HEK293 (cell line): Measurements from ENCODE around the gene ATXN7L3B.
A peak's percentile ranks its signal among the peaks of the same experiment; 100 is the strongest.

Source experiments
- FEZF1 ChIP-seq: fragments of 450-650 bp; formaldehyde crosslinking; IDR thresholded peaks from 2 replicates; pipeline ENCODE4 v1.5.1; 2016; ENCODE audit warnings: missing biosample characterization, missing genetic modification characterization
- KLF16 ChIP-seq: fragments of 450-650 bp; formaldehyde crosslinking; IDR thresholded peaks from 2 replicates; pipeline ENCODE4 v1.5.1; 2017; ENCODE audit warnings: missing biosample characterization, missing genetic modification characterization
- KLF8 ChIP-seq: fragments of 450-650 bp; formaldehyde crosslinking; IDR thresholded peaks from 2 replicates; pipeline ENCODE4 v1.5.1; 2016; ENCODE audit warnings: missing biosample characterization, missing genetic modification characterization
- MEIS1 ChIP-seq: sonication (generic); formaldehyde crosslinking; IDR thresholded peaks from 2 replicates; pipeline ENCODE4 v1.8.1; 2022; ENCODE audit warnings: missing genetic modification reagents, mild to moderate bottlenecking, borderline replicate concordance
- PRDM1 ChIP-seq: fragments of 450-650 bp; formaldehyde crosslinking; IDR thresholded peaks from 2 replicates; pipeline ENCODE4; 2016; ENCODE audit warnings: missing biosample characterization, missing genetic modification characterization
- PRDM2 ChIP-seq: fragments of 450-650 bp; formaldehyde crosslinking; IDR thresholded peaks from 2 replicates; pipeline ENCODE4 v1.5.1; 2016; ENCODE audit warnings: missing biosample characterization, missing genetic modification characterization, borderline replicate concordance
- SALL2 ChIP-seq: fragments of 450-650 bp; formaldehyde crosslinking; IDR thresholded peaks from 2 replicates; pipeline ENCODE4 v1.5.0; 2017; ENCODE audit warnings: missing biosample characterization, mild to moderate bottlenecking, missing genetic modification characterization, borderline replicate concordance
- SCRT1 ChIP-seq: fragments of 450-650 bp; formaldehyde crosslinking; IDR thresholded peaks from 2 replicates; pipeline ENCODE4 v1.5.1; 2016; ENCODE audit warnings: missing biosample characterization, missing genetic modification characterization, borderline replicate concordance
- SETDB1 ChIP-seq: IDR thresholded peaks from one replicate; pipeline ENCODE4 v1.6.1; 2017; ENCODE audit warnings: mild to moderate bottlenecking, low read length, moderate library complexity, mixed read lengths; ENCODE audit not compliant: insufficient read length
- SP2 ChIP-seq: fragments of 450-650 bp; formaldehyde crosslinking; IDR thresholded peaks from 2 replicates; pipeline ENCODE4 v1.5.1; 2016; ENCODE audit warnings: missing biosample characterization, missing genetic modification characterization
- ZBTB49 ChIP-seq: fragments of 450-650 bp; formaldehyde crosslinking; IDR thresholded peaks from 2 replicates; pipeline ENCODE4 v1.5.1; 2016; ENCODE audit warnings: missing biosample characterization, missing genetic modification characterization, low read depth
- ZBTB6 ChIP-seq: fragments of 450-650 bp; formaldehyde crosslinking; IDR thresholded peaks from 2 replicates; pipeline ENCODE4 v1.5.1; 2017; ENCODE audit warnings: missing biosample characterization, missing genetic modification characterization
- ZNF114 ChIP-seq: fragments of 450-650 bp; formaldehyde crosslinking; IDR thresholded peaks from 2 replicates; pipeline ENCODE4 v1.5.0; 2017; ENCODE audit warnings: missing biosample characterization, missing genetic modification characterization
- ZNF132 ChIP-seq: fragments of 450-650 bp; formaldehyde crosslinking; IDR thresholded peaks from 2 replicates; pipeline ENCODE4 v1.5.1; 2017; ENCODE audit warnings: missing biosample characterization, missing genetic modification characterization, borderline replicate concordance
- ZNF146 ChIP-seq: fragments of 450-650 bp; formaldehyde crosslinking; IDR thresholded peaks from 2 replicates; pipeline ENCODE4 v1.5.1; 2016; ENCODE audit warnings: missing biosample characterization, missing genetic modification characterization
- ZNF155 ChIP-seq: fragments of 450-650 bp; formaldehyde crosslinking; IDR thresholded peaks from 2 replicates; pipeline ENCODE4 v1.5.1; 2016; ENCODE audit warnings: missing biosample characterization, missing genetic modification characterization
- ZNF16 ChIP-seq: fragments of 450-650 bp; formaldehyde crosslinking; IDR thresholded peaks from 2 replicates; pipeline ENCODE4 v1.5.1; 2016; ENCODE audit warnings: low read depth, missing biosample characterization, missing genetic modification characterization
- ZNF19 ChIP-seq: fragments of 450-650 bp; formaldehyde crosslinking; IDR thresholded peaks from 2 replicates; pipeline ENCODE4; 2016; ENCODE audit warnings: missing biosample characterization, missing genetic modification characterization, low read depth
- ZNF211 ChIP-seq: fragments of 450-650 bp; formaldehyde crosslinking; IDR thresholded peaks from 2 replicates; pipeline ENCODE4 v1.5.1; 2016; ENCODE audit warnings: low read depth, missing biosample characterization, missing genetic modification characterization
- ZNF311 ChIP-seq: fragments of 450-650 bp; formaldehyde crosslinking; IDR thresholded peaks from 2 replicates; pipeline ENCODE4 v1.5.1; 2017; ENCODE audit warnings: missing biosample characterization, missing genetic modification characterization, borderline replicate concordance
- ZNF350 ChIP-seq: fragments of 450-650 bp; formaldehyde crosslinking; IDR thresholded peaks from 2 replicates; pipeline ENCODE4 v1.5.0; 2017; ENCODE audit warnings: missing biosample characterization, mild to moderate bottlenecking, missing genetic modification characterization
- ZNF510 ChIP-seq: fragments of 450-650 bp; formaldehyde crosslinking; IDR thresholded peaks from 2 replicates; pipeline ENCODE4 v1.5.1; 2018; ENCODE audit warnings: mild to moderate bottlenecking, missing genetic modification characterization, missing biosample characterization; ENCODE audit not compliant: insufficient replicate concordance
- ZNF514 ChIP-seq: fragments of 450-650 bp; formaldehyde crosslinking; IDR thresholded peaks from 2 replicates; pipeline ENCODE4 v1.5.1; 2016; ENCODE audit warnings: missing biosample characterization, missing genetic modification characterization
- ZNF521 ChIP-seq: fragments of 450-650 bp; formaldehyde crosslinking; IDR thresholded peaks from 2 replicates; pipeline ENCODE4 v1.5.1; 2017; ENCODE audit warnings: missing biosample characterization, mild to moderate bottlenecking, missing genetic modification characterization
- ZSCAN4 ChIP-seq: fragments of 450-650 bp; formaldehyde crosslinking; IDR thresholded peaks from 2 replicates; pipeline ENCODE4 v1.5.1; 2017; ENCODE audit warnings: missing biosample characterization, missing genetic modification characterization
- ZSCAN5A ChIP-seq: fragments of 450-650 bp; formaldehyde crosslinking; IDR thresholded peaks from 2 replicates; pipeline ENCODE4 v1.5.1; 2016; ENCODE audit warnings: missing biosample characterization, missing genetic modification characterization
- TF ChIP-seq, protein P1 (sequence below): fragments of 450-650 bp; formaldehyde crosslinking; IDR thresholded peaks from 2 replicates; pipeline ENCODE4 v1.5.1; 2017; ENCODE audit warnings: missing biosample characterization, missing genetic modification characterization

Gene ATXN7L3B

GRCh38 chr12:74537126-74537706 lies 419 bp upstream of the ATXN7L3B start (continued):
- TF ChIP-seq ZNF311 (no peak), ZNF514 (tag by site-specific recombination) (no peak), PRDM2 (tag by site-specific recombination) (no peak), ZNF510 (tag by site-specific recombination) (no peak), ZSCAN5A (tag by site-specific recombination) (no peak), SP2 (tag by site-specific recombination) (no peak), KLF8 (no peak), ZNF146 (tag by site-specific recombination) (no peak), ZNF155 (no peak), ZNF211 (no peak), ZNF521 (tag by site-specific recombination) (no peak), FEZF1 (no peak), SETDB1 (peak; percentile 14), ZNF350 (no peak), PRDM1 (no peak), ZSCAN4 (no peak), SCRT1 (tag by site-specific recombination) (no peak), ZNF132 (tag by site-specific recombination) (no peak), ZNF19 (tag by site-specific recombination) (no peak), MEIS1 (CRISPR knock-in tag) (no peak), ZBTB49 (tag by site-specific recombination) (no peak), SALL2 (tag by site-specific recombination) (no peak), ZNF16 (tag by site-specific recombination) (no peak), ZNF114 (no peak), KLF16 (tag by site-specific recombination) (no peak), ZBTB6 (no peak)
- TF ChIP-seq, protein P1, sequence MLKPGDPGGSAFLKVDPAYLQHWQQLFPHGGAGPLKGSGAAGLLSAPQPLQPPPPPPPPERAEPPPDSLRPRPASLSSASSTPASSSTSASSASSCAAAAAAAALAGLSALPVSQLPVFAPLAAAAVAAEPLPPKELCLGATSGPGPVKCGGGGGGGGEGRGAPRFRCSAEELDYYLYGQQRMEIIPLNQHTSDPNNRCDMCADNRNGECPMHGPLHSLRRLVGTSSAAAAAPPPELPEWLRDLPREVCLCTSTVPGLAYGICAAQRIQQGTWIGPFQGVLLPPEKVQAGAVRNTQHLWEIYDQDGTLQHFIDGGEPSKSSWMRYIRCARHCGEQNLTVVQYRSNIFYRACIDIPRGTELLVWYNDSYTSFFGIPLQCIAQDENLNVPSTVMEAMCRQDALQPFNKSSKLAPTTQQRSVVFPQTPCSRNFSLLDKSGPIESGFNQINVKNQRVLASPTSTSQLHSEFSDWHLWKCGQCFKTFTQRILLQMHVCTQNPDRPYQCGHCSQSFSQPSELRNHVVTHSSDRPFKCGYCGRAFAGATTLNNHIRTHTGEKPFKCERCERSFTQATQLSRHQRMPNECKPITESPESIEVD (tag by site-specific recombination): 0 out of 2 replicates have a peak, but pooled peaks have one; percentile 34
